Stimulated activated naive CD8-positive, alpha-beta T cell treated with anti-CD3 and anti-CD28 coated beads, Interleukin-15, amount 100 ng/mL, for 72 hours (primary cell): ENCODE data around the gene LYPD4.

ENCODE experiments used
- ATAC-seq: fragments of 150-1000 bp; cut with Tn5 transposase; 2 replicates; pipeline ENCODE4 v1.10.0; 2021; ENCODE audit warnings: mild to moderate bottlenecking, moderate library complexity
- DNase-seq, 2 donors: peaks; one replicate each; pipeline ENCODE4 v3.0.0; 2021 to 2022
- H3K27ac Mint-ChIP-seq, 2 donors: one replicate each; pipeline ENCODE4 v1.8.0; 2022; ENCODE audit warnings: mild to moderate bottlenecking in 2 of 2, mixed read lengths in 2 of 2, moderate library complexity in 2 of 2
- H3K27me3 Mint-ChIP-seq: one replicate; pipeline ENCODE4 v1.8.0; 2022; ENCODE audit warnings: mixed read lengths
- H3K4me1 Mint-ChIP-seq: one replicate; pipeline ENCODE4 v1.8.0; 2022; ENCODE audit warnings: mild to moderate bottlenecking, mixed read lengths
- H3K4me3 Mint-ChIP-seq, 2 donors: one replicate each; pipeline ENCODE4 v1.8.0; 2022; ENCODE audit warnings: mild to moderate bottlenecking in 2 of 2, mixed read lengths in 2 of 2, moderate library complexity in 1 of 2
- H3K9me3 Mint-ChIP-seq, 2 donors: one replicate each; pipeline ENCODE4 v1.8.0; 2022; ENCODE audit warnings: mixed read lengths in 2 of 2

Gene LYPD4

DNA sequence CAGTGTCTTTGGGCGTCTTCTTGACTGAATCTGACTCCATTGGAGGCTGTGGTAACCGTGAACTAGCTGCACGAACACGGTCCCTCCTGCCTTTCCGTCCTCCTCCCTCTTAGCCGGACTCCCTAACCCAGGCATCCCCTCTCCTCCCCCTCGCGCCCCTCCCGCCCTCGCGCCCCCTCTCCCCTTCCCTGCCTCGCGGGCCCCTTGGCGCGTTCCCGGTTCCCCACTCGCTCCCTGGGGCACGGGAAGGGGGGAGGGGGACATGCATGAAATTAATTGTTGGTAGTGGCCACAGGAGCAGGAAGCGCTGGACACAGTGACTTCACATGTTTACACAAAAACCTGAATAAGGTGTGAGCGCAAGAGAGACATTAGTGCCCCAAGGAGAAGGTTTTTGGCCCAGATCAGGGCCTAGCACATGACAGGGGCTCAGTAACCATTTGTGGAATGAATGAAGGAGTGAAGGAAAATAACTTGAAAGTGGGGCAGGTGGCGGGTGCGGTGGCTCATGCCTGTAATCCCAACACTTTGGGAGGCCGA is 638 bp upstream of the LYPD4 start:
- H3K4me3 Mint-ChIP-seq: no peak overlapping the region
- DNase-seq (no peak), ATAC-seq (no peak)
- peaks cover 22% of the 10 kb centered on the region for H3K27me3 Mint-ChIP-seq
- H3K27ac Mint-ChIP-seq: no peak overlapping the region
- no peaks in the 10 kb centered on the region for H3K4me1 Mint-ChIP-seq
- H3K9me3 Mint-ChIP-seq: no peaks in the 10 kb centered on the region

DNA sequence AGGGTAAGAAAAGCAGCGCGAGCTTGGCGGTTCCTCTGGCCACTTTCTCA is 343 bp upstream of the LYPD4 start, which contains the start of gene DMRTC2:
DMRTC2 (plus strand) TSS at position 42 of the 50 bp plus-strand sequence. CDS start 2,387 bp downstream, outside the sequence.
- H3K4me3 Mint-ChIP-seq: no peak within 1 kb of the TSS
- H3K4me1 Mint-ChIP-seq: no peaks in the 10 kb centered on the region
- no peaks in the 10 kb centered on the region for H3K9me3 Mint-ChIP-seq
- ATAC-seq (no peak), DNase-seq (no peak)
- H3K27me3 Mint-ChIP-seq: peaks cover 25% of the 10 kb centered on the region
- no peak within 1 kb of the TSS for H3K27ac Mint-ChIP-seq

DNA sequence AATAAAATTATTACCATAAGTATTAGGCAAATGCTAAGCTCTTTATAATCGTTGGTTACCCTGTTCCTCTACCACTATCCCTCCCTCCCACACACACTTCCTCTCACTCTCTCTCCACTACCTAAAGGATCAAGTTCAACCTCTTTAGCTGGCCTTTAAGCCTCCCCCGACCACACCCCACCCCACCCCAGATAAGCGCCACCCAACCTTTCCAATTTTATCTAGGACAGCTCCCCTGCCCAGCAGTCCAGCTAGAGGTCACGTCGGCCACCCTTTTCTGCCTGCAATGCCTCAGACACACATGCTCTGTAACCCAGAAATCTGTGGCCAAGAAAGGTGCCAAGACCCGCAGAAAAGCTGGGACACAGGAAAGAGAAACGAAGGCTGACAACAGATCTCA is 1.1 kb downstream of the LYPD4 start:
- Mint-ChIP-seq H3K27me3 (peaks cover 20% of the 10 kb centered on the region), H3K27ac (no peak overlapping the region), H3K4me3 (no peak overlapping the region), H3K4me1 (no peaks in the 10 kb centered on the region), H3K9me3 (no peaks in the 10 kb centered on the region)
- ATAC-seq (no peak), DNase-seq (no peak)

DNA sequence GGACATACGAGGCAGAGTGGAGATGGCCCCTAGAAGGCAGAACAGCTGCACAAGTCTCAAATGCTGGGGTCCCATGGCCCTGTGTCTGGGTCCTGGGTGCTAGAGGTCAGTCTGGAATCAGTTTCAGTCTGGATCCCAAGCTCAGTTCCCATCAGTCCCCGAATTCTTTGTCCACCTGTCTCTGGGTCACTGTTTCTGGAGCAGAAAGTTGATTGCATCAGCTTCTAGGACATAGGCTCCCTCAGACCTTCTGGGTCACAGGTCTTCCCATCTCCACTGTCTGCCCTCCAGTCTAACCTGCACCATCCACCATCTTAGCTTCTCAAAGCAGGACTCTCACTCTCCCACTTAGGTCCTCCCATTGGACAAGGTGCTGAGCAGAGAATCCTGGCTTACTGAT is 5.3 kb downstream of the LYPD4 start:
- peaks cover 50% of the 10 kb centered on the region for H3K27me3 Mint-ChIP-seq
- H3K4me1 Mint-ChIP-seq: no peaks in the 10 kb centered on the region
- H3K9me3 Mint-ChIP-seq: no peaks in the 10 kb centered on the region
- ATAC-seq (no peak), DNase-seq (no peak)
- H3K27ac Mint-ChIP-seq: no peak overlapping the region
- no peak overlapping the region for H3K4me3 Mint-ChIP-seq

DNA sequence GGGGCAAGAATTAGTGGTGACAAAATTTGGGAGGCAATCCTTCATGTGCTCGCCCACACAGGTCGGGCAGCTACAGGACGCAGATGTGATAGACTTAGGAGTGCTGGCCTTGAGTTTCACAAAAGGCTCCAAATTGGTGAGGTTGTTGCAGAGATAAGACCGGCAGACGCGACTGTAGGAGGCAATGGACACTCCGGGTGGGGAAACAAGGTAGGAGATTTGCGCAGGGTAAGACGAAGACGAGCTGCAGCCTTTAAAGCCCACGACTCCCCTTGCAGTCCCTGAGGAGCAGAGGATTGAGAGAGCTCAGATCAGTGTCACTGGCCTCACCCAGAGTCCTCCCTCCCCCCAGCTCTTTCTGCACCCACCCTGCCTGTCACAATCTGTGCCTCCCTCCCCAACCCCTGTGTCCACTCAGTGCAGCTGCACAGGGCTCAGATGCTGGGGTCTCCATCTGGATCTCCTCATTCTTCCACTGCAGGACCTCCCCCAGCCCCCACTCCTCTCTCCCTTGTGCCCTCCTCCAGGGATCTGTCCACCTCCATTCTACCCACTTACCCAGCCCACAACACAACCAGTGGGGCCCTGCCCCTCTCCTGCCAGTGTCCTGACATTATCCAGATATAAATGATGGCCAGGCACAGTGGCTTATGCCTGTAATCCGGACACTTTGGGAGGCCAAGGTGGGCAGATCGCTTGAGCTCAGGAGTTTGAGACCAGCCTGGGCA is 6.3 kb downstream of the LYPD4 start:
- H3K9me3 Mint-ChIP-seq: no peaks in the 10 kb centered on the region
- ATAC-seq (no peak), DNase-seq (no peak)
- no peak overlapping the region for H3K27ac Mint-ChIP-seq
- peaks cover 39% of the 10 kb centered on the region for H3K27me3 Mint-ChIP-seq
- H3K4me1 Mint-ChIP-seq: no peaks in the 10 kb centered on the region
- H3K4me3 Mint-ChIP-seq: no peak overlapping the region

DNA sequence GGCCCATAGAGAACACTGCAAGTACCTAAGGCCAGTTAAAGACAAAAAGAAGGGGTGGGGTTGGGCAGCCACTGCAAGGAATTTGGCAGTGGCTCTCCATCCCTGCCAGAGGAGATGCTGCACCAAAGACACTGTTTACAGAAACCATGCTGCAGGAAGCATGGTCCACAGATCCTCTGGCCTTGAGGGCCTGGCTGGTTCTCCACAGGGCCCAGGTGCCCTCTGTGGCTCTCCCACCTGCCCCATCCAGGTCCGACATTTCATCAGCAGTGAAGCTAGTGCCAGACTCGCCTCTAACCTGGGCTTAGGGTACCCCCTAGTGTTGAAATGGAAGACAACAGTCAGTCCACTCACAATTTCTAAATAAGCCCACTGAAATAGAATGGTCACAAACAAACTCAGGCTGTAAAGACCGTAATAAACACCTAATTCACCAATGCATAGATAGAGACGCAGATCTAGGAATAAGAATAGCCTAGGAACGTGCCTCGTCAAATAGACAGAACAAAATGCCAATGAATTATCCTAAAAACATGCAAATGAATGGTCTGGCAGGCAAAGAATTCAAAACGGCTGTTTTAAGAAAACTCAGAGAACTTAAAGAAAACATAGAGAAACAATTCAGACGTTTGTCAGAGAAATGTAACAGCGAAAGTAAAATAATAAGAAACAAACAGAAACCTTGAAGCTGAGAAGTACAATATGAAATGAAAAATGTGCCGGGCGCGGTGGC is 23.3 kb downstream of the LYPD4 start:
- Mint-ChIP-seq H3K27me3 (peaks cover 35% of the 10 kb centered on the region), H3K4me3 (no peak overlapping the region), H3K9me3 (no peaks in the 10 kb centered on the region), H3K4me1 (peaks cover 5% of the 10 kb centered on the region), H3K27ac (no peak overlapping the region)
- ATAC-seq: peak; percentile 97
- peak; percentile 60 to 66 for DNase-seq

DNA sequence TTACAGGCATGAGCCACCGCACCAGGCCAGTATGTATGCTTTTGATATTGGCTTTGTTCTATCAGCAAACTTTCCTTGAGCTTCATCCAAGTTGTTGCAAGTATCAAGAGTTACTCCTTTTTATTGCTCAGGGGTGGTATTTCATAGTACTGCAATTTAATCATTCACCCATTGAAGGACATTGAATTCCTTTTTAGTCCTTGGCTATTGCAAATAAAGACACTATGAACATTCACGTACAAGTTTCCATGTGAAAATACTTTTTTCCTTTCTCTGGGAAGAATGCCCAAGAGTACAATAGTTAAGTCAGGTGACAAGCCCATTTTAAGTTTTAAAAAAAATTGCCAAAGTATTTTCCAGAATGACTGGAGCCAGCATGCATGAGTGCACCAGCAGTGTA is 27.7 kb downstream of the LYPD4 start:
- H3K9me3 Mint-ChIP-seq: no peaks in the 10 kb centered on the region
- no peak overlapping the region for H3K4me3 Mint-ChIP-seq
- H3K4me1 Mint-ChIP-seq: peaks cover 19% of the 10 kb centered on the region
- peaks cover 17% of the 10 kb centered on the region for H3K27me3 Mint-ChIP-seq
- H3K27ac Mint-ChIP-seq: no peak overlapping the region
- DNase-seq (no peak), ATAC-seq (no peak)

DNA sequence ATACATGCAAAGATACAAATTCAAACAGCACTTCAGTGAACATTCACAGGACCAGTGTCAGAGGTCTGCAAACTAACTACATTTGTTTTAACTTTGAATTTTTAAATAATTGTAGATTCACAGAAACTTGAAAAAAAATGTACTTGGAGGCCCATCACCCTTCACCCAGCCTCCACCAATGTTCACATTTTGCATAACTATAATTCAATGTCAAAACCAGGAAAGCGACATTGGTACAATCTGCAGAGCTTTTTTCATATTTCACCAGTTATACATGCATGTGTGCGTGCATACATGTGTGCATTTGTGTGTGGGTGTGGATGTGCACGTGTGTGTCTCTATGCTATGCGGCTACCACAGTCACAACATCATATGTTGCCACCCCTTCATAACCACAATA is 29.2 kb downstream of the LYPD4 start:
- Mint-ChIP-seq H3K9me3 (no peaks in the 10 kb centered on the region), H3K4me1 (peaks cover 14% of the 10 kb centered on the region), H3K27ac (no peak overlapping the region), H3K4me3 (no peak overlapping the region), H3K27me3 (peaks cover 9% of the 10 kb centered on the region)
- DNase-seq (no peak), ATAC-seq (no peak)

DNA sequence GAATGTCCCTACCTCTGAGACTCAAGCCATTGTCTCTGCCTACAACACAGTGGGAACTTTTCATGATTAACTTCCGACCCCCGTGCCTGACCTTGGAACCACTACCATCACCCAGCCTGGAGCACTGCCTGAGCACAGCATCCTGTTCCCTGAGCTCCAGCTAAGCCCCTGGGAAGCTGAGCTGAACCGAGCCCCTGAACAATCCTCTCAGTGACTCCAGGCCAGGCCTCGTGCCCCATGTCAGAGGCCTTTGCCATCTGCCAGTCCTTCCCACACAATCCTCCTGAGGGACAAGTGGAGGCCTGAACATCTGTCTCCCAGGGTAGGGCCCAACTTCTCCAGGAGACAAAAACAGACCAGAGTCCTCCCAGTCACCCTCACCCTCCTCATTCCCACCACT is 30.6 kb downstream of the LYPD4 start:
- H3K9me3 Mint-ChIP-seq: no peaks in the 10 kb centered on the region
- DNase-seq (no peak), ATAC-seq (no peak)
- peaks cover 14% of the 10 kb centered on the region for H3K4me1 Mint-ChIP-seq
- H3K27me3 Mint-ChIP-seq: peaks cover 20% of the 10 kb centered on the region
- H3K27ac Mint-ChIP-seq: no peak overlapping the region
- H3K4me3 Mint-ChIP-seq: no peak overlapping the region

DNA sequence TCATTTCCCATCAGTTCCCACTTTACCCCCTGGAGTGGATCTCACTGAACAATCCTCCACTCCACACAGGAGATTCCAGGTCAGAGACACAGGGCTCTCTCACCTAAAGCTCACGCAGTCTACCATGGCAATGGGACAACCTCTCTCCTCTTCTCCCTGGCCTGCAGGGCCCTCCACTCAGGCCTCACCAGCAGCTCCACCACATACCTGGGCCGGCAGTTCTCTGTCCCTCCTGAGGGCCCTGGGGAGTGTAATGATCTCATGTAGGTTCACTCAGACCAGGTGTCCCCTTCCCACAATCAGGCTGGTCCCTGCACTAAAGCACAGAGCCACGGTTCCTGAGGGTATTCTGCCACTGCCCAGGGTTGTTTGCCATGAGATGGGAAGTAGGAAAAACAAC is 32.5 kb downstream of the LYPD4 start:
- Mint-ChIP-seq H3K4me1 (peaks cover 14% of the 10 kb centered on the region), H3K27ac (no peak overlapping the region), H3K27me3 (peaks cover 39% of the 10 kb centered on the region), H3K9me3 (no peaks in the 10 kb centered on the region), H3K4me3 (no peak overlapping the region)
- ATAC-seq: no peak
- DNase-seq: no peak

DNA sequence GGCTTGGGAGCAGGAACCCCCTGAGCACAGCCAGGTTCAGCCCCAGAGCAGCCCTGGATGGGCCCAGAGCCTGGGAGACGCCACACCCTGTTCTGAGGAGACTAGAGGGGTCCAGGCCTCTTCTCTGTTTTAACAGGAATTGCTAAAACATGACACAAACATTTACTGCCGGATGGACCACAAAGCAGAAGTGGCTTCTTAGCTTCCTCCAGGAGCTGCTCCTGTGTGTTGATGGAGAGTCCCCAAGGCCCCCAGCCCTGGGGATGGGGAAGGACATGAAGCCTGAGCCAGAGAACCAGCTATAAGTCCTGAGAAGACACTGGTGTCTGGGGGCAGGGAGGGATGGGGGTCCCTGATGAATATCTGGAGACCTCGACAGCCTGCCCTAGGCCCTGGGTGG is 33.4 kb downstream of the LYPD4 start:
- DNase-seq: no peak
- Mint-ChIP-seq H3K27ac (peak overlapping the region in 1 of 2 donors; percentile 43), H3K27me3 (peaks cover 49% of the 10 kb centered on the region), H3K9me3 (no peaks in the 10 kb centered on the region), H3K4me3 (no peak overlapping the region), H3K4me1 (peaks cover 14% of the 10 kb centered on the region)
- ATAC-seq: no peak

DNA sequence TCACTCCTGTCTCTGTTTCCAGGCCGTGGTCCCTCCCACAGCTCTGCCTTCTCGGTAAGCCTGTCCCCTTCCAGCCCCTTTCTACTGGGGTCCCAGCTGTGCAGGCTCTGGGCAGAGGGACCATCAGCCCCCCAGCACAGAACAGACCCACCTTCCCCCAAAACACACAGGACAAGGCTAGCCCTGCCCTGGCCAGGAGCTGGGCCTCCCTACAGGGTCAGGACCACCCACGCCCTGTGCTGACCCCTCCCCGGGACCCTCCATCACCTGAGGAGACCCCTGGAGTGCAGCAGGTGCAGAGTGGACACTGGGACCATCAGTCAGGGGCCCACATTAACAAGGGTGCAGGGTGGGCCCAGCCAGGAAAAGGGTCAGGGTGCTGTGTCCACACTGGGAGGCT is 34.2 kb downstream of the LYPD4 start:
- Mint-ChIP-seq H3K27ac (no peak overlapping the region), H3K4me1 (peaks cover 11% of the 10 kb centered on the region), H3K27me3 (peaks cover 54% of the 10 kb centered on the region), H3K9me3 (no peaks in the 10 kb centered on the region), H3K4me3 (no peak overlapping the region)
- ATAC-seq (no peak), DNase-seq (no peak)

DNA sequence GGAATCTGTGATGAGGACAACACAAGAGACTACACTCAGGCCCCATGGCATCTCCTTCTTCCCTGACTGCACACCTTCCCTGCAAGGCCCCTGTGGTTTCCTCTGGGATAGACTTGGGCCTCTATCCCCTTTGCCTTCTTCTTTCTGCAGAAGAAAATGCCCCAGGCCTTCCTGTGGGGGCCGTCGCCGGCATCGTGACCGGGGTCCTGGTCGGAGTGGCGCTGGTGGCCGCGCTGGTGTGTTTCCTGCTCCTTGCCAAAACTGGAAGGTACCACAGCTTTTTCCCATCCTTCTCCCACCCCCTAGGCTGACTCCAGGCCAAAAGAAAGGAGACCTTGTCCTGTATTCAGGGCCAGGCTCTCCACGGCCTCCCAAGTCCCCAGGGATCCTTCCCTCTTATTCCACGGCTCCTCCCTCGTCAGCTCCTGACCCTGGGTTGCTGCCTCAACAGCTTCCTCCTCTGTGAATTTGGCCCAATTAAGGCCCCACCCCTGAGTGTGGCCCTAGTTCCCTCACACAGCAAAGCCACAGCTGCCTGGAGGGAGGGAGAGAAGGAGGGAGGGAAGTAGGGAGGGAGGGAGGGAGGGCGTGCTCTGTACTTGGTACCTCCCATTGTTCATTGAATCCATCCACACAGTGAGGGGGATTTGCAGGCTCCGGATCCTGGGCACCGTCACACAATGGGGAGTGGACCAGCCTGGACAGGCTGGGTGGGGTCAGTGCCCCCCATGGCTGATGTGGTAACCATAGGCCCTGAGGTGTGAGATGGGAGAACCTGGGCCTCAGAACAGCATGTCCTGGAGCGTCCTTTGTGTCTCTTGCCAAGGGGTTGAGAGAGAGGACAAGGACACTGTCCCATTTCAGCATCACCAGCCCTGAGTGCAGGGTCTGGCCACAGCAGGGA is 35.6 kb downstream of the LYPD4 start:
- Mint-ChIP-seq H3K4me1 (no peaks in the 10 kb centered on the region), H3K4me3 (no peak overlapping the region), H3K27me3 (peaks cover 54% of the 10 kb centered on the region), H3K27ac (no peak overlapping the region), H3K9me3 (no peaks in the 10 kb centered on the region)
- DNase-seq (no peak), ATAC-seq (no peak)

DNA sequence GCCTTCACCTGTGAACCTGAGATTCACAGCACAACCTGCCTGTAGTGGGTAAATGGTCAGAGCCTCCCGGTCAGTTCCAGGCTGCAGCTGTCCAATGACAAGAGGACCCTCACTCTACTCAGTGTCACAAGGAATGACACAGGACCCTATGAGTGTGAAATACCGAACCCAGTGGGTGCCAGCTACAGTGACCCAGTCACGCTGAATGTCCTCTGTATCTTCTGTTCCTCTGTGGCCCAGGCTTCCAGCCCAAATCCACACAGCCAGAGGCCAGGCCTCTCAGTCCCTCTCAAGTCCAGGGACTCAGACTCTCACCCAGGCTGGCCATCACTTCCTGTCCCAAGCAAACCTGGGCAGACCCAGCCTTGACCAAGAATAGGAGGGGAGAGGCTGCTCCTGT is 37.3 kb downstream of the LYPD4 start:
- H3K27me3 Mint-ChIP-seq: peaks cover 63% of the 10 kb centered on the region
- no peak for ATAC-seq
- DNase-seq: no peak
- H3K27ac Mint-ChIP-seq: no peak overlapping the region
- H3K4me1 Mint-ChIP-seq: peaks cover 4% of the 10 kb centered on the region
- H3K4me3 Mint-ChIP-seq: no peak overlapping the region
- no peaks in the 10 kb centered on the region for H3K9me3 Mint-ChIP-seq

DNA sequence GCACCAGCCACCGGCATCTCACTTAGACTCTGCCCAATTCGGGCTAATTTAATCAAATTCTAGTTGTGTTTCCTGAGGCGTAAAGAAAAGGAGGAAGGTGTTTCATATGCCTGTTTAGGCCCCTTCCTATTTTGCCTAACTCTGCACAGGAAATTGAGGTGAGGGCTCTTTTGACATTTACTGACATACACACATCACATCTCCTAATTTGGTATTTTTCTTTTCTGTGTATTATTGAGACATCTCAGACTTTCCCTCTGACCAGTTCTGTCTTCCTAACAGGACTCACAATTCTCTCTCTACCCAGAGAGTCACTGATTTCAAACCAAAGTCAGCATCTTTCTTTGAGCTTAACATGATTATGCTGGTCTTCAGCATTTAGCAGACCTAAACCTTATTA is 40.1 kb downstream of the LYPD4 start:
- ATAC-seq: peak; percentile 72
- Mint-ChIP-seq H3K27ac (no peak overlapping the region), H3K27me3 (peaks cover 47% of the 10 kb centered on the region), H3K9me3 (no peaks in the 10 kb centered on the region), H3K4me1 (peaks cover 13% of the 10 kb centered on the region), H3K4me3 (no peak overlapping the region)
- DNase-seq: no peak

DNA sequence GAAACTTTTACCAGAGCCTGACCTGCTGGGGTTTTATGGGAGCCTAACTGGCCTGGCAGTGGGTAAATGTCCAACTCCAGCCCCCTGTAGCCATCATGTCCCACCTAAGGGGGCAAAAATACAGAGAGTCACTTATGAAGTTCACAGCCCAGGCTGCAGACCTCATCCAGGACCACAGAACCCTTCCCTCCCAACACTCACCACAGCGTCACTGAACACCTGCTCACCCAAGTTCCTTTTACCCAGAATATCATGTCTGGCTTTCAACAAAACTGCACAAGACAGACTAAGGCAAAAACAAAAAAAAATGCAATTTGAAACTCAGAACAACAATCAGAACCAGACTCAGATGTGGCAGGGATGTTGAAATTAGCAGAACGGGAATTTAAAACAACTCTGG is 41.7 kb downstream of the LYPD4 start:
- H3K4me1 Mint-ChIP-seq: peaks cover 13% of the 10 kb centered on the region
- ATAC-seq (no peak), DNase-seq (no peak)
- no peak overlapping the region for H3K4me3 Mint-ChIP-seq
- peaks cover 34% of the 10 kb centered on the region for H3K27me3 Mint-ChIP-seq
- no peak overlapping the region for H3K27ac Mint-ChIP-seq
- H3K9me3 Mint-ChIP-seq: no peaks in the 10 kb centered on the region
